ENCODE results near the gene BDNF. TPM values are rescaled to one million over a fixed set of nuclear protein-coding genes. Genes with fewer than 3 reads are reported as not detected.

Gene BDNF
- polyA plus RNA-seq, 1 donor from 2014 or later, result not detected

DNA sequence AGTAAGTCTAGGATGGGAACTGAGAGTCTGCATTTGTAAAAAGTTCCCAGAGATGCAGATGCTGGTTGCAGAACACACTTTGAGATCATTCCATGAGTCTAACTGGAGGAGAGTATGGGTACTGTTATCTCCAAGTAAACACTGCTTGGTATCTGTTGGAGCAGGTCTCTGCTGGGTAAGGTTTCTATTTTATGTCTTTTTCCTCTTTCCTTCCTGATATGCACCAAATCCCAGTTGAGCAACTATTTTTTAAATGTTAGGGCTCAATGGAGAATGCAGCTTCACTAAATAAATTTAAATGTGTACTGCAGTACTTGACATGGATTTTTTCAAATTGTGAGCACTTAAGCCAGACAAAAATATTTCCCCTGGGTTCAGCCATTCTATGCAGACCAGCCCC lies 48.5 kb downstream of the BDNF start:
- H2AFZ ChIP-seq (ENCODE audit: low read depth, low read length), result no peak overlapping the region
- no peak overlapping the region for H3K4me3 ChIP-seq (ENCODE audit: low read length)
- no peak overlapping the region for H3K27ac ChIP-seq (ENCODE audit: low read length)
- no peaks in the 10 kb centered on the region for H3F3A ChIP-seq (ENCODE audit: insufficient read depth, low read length, poor library complexity, severe bottlenecking)
- H3K36me3 ChIP-seq (ENCODE audit: insufficient read depth, low read length), result no peaks in the 10 kb centered on the region
- H3K9ac ChIP-seq (ENCODE audit: low read length), result no peak overlapping the region
- H3K4me2 ChIP-seq (ENCODE audit: low read length), result no peak overlapping the region
- no peaks in the 10 kb centered on the region for H3K9me2 ChIP-seq (ENCODE audit: insufficient read depth, low read length)
- no peak for TF ChIP-seq REST (IDR thresholded peaks at IDR 0.05; ENCODE audit: borderline replicate concordance)
- TF ChIP-seq SMC3 (conservative IDR thresholded peaks at IDR 0.05; ENCODE audit: poor library complexity), result no peak
- TF ChIP-seq CTCF (IDR thresholded peaks at IDR 0.05; ENCODE audit: poor library complexity, severe bottlenecking), result no peak
- no peak for TF ChIP-seq EP300 (conservative IDR thresholded peaks at IDR 0.05; ENCODE audit: poor library complexity, severe bottlenecking)
- no peak for TF ChIP-seq RAD21 (conservative IDR thresholded peaks at IDR 0.05)
- TF ChIP-seq MXI1 (conservative IDR thresholded peaks at IDR 0.05; ENCODE audit: poor library complexity, severe bottlenecking), result no peak
- no peak for TF ChIP-seq TAF1 (IDR thresholded peaks at IDR 0.05; ENCODE audit: low read depth)
- no peak for TF ChIP-seq EZH2 (IDR thresholded peaks at IDR 0.05; ENCODE audit: borderline replicate concordance, insufficient read depth, low read length, poor library complexity, severe bottlenecking)
- no peak for TF ChIP-seq POLR2AphosphoS5 (IDR thresholded peaks at IDR 0.05)
- no peaks in the 10 kb centered on the region for H4K20me1 ChIP-seq (ENCODE audit: insufficient read depth)
- H3K79me2 ChIP-seq (replicated peaks; ENCODE audit: insufficient read depth, low read length), result no peaks in the 10 kb centered on the region
- no peaks in the 10 kb centered on the region for H3K9me3 ChIP-seq (ENCODE audit: low read length)
- H3K27me3 ChIP-seq (ENCODE audit: insufficient read depth, low read depth, low read length), result no peaks in the 10 kb centered on the region

DNA sequence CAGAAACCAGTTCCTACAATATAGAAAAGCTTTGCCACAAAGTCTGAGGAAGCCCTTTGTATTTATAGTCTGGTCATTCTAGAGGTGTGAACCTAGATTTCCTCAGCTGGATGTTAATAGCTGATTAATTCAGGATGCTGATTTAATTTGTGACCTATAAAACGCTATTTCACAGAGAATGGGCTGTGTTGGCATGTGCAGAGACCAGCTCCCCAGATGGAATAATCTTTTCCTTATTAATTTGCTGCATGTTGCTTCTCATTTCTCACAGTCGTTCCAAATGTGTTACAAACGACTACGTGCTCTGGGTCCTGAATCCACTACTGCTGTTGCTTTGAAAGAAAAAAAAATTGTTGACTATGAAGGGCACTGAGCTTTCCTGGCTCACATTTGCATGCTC lies 49.3 kb downstream of the BDNF start:
- Histone ChIP-seq H3K79me2 (replicated peaks; ENCODE audit: insufficient read depth, low read length) (no peaks in the 10 kb centered on the region), H3K9me2 (ENCODE audit: insufficient read depth, low read length) (no peaks in the 10 kb centered on the region), H3F3A (ENCODE audit: insufficient read depth, low read length, poor library complexity, severe bottlenecking) (no peaks in the 10 kb centered on the region), H3K4me3 (ENCODE audit: low read length) (no peak overlapping the region), H3K9me3 (ENCODE audit: low read length) (no peaks in the 10 kb centered on the region), H3K36me3 (ENCODE audit: insufficient read depth, low read length) (no peaks in the 10 kb centered on the region), H3K9ac (ENCODE audit: low read length) (no peak overlapping the region), H3K27ac (ENCODE audit: low read length) (no peak overlapping the region), H3K4me2 (ENCODE audit: low read length) (no peak overlapping the region), H4K20me1 (ENCODE audit: insufficient read depth) (no peaks in the 10 kb centered on the region), H3K27me3 (ENCODE audit: insufficient read depth, low read depth, low read length) (no peaks in the 10 kb centered on the region), H2AFZ (ENCODE audit: low read depth, low read length) (no peak overlapping the region)
- TF ChIP-seq REST (IDR thresholded peaks at IDR 0.05; ENCODE audit: borderline replicate concordance) (no peak), MXI1 (conservative IDR thresholded peaks at IDR 0.05; ENCODE audit: poor library complexity, severe bottlenecking) (no peak), CTCF (IDR thresholded peaks at IDR 0.05; ENCODE audit: poor library complexity, severe bottlenecking) (no peak), RAD21 (conservative IDR thresholded peaks at IDR 0.05) (no peak), SMC3 (conservative IDR thresholded peaks at IDR 0.05; ENCODE audit: poor library complexity) (no peak), TAF1 (IDR thresholded peaks at IDR 0.05; ENCODE audit: low read depth) (no peak), POLR2AphosphoS5 (IDR thresholded peaks at IDR 0.05) (no peak), EP300 (conservative IDR thresholded peaks at IDR 0.05; ENCODE audit: poor library complexity, severe bottlenecking) (no peak), EZH2 (IDR thresholded peaks at IDR 0.05; ENCODE audit: borderline replicate concordance, insufficient read depth, low read length, poor library complexity, severe bottlenecking) (no peak)

All from neural cell (in vitro differentiated cells).